Calu3 (cell line): ENCODE results near the gene BTBD1. TPM values are rescaled to one million over a fixed set of nuclear protein-coding genes. Genes with fewer than 3 reads are reported as not detected.

Experiments
- BruUV-seq: library from RNA; stranded (reverse); fragments of 400-500 nt; replicated peaks from 2 replicates; lab custom pipeline; 2021; lab: Mats Ljungman, UMichigan
- CTCF ChIA-PET: fragments of 300-600 bp; sonication (Branson Sonifier 250); formaldehyde crosslinking; loops from one replicate; lab custom pipeline; 2022; ENCODE audit warnings: antibody characterized with exemption; lab: Charles Lee
- DNase-seq: peaks from one replicate; pipeline ENCODE4 v3.0.0; 2022
- H3K27ac Mint-ChIP-seq: one replicate; pipeline ENCODE4 v1.8.0; 2022; ENCODE audit warnings: mixed read lengths; ENCODE audit not compliant: unreplicated experiment
- H3K27me3 Mint-ChIP-seq: one replicate; pipeline ENCODE4 v1.8.0; 2022; ENCODE audit warnings: mixed read lengths; ENCODE audit not compliant: unreplicated experiment
- H3K36me3 Mint-ChIP-seq: one replicate; pipeline ENCODE4 v1.8.0; 2022; ENCODE audit warnings: mild to moderate bottlenecking, moderate library complexity, mixed read lengths; ENCODE audit not compliant: insufficient read depth, unreplicated experiment
- H3K4me1 Mint-ChIP-seq: one replicate; pipeline ENCODE4 v1.8.0; 2022; ENCODE audit warnings: mild to moderate bottlenecking, low read depth, mixed read lengths; ENCODE audit not compliant: unreplicated experiment
- H3K4me3 Mint-ChIP-seq: one replicate; pipeline ENCODE4 v1.8.0; 2022; ENCODE audit warnings: mild to moderate bottlenecking, low read depth, moderate library complexity, mixed read lengths; ENCODE audit not compliant: unreplicated experiment
- H3K9me3 Mint-ChIP-seq: one replicate; pipeline ENCODE4 v1.8.0; 2022; ENCODE audit warnings: low read depth, mixed read lengths; ENCODE audit not compliant: unreplicated experiment
- intact Hi-C: fragments of 100-400 bp; cut with micrococcal nuclease; formaldehyde crosslinking; loops from one replicate; pipeline ENCODE4 v1.10.0; 2022; ENCODE audit not compliant: unreplicated experiment
- total RNA-seq: library from RNA; stranded (reverse); gene quantifications from 2 replicates; pipeline ENCODE4 v1.2.3, GENCODE V29; 2022
- TF ChIP-seq, protein P1 (sequence below): fragments of 200-600 bp; IDR thresholded peaks from one replicate; pipeline ENCODE4 v1.8.0; 2022; ENCODE audit warnings: antibody characterized with exemption; ENCODE audit not compliant: unreplicated experiment

BTBD1 gene
- total RNA-seq, 1 experiment from 2014 or later, result 73.2 TPM

GRCh38 chr15:83062768-83063180, 4.3 kb downstream of the BTBD1 start:
- intact Hi-C loops, result no loop called here
- CTCF ChIA-PET, result interaction anchor here (0.5 to 0.6 kb wide), 2 partner anchors 29 to 582 kb away, joined by 3 read pairs; no protein-coding TSS in a partner anchor
- BruUV-seq, result no TSS peak
- TF ChIP-seq, protein P1, sequence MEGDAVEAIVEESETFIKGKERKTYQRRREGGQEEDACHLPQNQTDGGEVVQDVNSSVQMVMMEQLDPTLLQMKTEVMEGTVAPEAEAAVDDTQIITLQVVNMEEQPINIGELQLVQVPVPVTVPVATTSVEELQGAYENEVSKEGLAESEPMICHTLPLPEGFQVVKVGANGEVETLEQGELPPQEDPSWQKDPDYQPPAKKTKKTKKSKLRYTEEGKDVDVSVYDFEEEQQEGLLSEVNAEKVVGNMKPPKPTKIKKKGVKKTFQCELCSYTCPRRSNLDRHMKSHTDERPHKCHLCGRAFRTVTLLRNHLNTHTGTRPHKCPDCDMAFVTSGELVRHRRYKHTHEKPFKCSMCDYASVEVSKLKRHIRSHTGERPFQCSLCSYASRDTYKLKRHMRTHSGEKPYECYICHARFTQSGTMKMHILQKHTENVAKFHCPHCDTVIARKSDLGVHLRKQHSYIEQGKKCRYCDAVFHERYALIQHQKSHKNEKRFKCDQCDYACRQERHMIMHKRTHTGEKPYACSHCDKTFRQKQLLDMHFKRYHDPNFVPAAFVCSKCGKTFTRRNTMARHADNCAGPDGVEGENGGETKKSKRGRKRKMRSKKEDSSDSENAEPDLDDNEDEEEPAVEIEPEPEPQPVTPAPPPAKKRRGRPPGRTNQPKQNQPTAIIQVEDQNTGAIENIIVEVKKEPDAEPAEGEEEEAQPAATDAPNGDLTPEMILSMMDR, result no peak
- Mint-ChIP-seq H3K9me3 (no peaks in the 10 kb centered on the region), H3K36me3 (peaks cover 33% of the 10 kb centered on the region), H3K27me3 (no peaks in the 10 kb centered on the region), H3K4me1 (peaks cover 6% of the 10 kb centered on the region), H3K27ac (no peak overlapping the region), H3K4me3 (no peak overlapping the region)
- no peak for DNase-seq

DNA sequence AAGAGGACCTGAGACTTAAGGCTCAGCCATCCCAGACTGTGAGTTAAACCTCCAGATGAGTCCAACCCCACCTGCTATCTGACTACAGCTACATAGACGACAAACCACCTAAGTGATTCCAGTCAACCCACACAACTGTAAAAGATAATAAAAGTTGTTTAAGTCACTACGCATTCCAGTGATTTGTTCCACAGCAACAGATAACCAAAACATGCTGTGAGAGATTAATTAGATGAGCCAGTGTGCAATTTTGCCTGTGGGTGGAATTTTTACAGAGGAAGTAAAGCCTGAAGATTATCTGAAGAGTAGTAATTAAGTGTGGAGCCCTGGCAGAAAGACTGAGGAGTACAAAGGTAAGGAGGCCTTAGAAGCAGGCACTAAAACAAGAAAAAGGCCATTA, 5.4 kb downstream of the BTBD1 start:
- intact Hi-C loops, result no loop called here
- BruUV-seq, result no TSS peak
- Mint-ChIP-seq H3K4me3 (no peak overlapping the region), H3K36me3 (peaks cover 25% of the 10 kb centered on the region), H3K27ac (no peak overlapping the region), H3K4me1 (peaks cover 13% of the 10 kb centered on the region), H3K27me3 (no peaks in the 10 kb centered on the region), H3K9me3 (no peaks in the 10 kb centered on the region)
- CTCF ChIA-PET, result no interaction called here
- TF ChIP-seq, protein P1, result no peak
- no peak for DNase-seq

DNA sequence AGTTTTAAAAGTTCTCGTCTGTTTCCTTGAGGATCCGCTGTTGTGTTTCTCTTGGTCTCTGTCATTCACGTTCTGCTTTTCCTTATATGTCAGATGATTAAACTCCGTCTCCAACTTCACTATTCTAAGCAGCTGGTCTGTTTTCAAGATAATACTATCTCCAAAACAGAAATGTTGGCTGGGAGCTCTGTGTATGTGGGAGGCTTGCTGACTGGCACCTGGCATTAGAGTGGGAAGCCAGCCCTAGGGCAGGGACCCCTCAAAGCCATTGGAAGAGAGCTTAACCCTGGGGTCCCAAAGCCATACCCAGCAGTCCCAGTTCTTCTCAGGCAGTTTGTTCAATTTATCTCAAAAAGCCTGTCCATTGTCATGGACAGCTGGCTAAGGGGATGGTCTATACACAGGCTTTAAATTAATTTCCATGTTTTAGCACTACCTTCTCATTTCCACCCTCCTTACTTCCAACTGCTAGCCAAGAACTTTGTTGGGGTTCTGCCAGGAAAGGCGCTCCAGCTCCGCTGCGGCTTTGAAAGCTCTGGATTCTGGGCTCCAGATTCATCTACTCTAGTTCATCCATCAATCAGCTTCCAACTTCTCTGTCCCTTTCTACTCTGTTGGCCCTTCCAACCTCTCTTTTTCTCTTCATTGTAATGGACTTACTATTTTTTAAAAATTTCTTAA, 9.2 kb downstream of the BTBD1 start:
- Mint-ChIP-seq H3K4me3 (no peak overlapping the region), H3K4me1 (peaks cover 13% of the 10 kb centered on the region), H3K27me3 (no peaks in the 10 kb centered on the region), H3K27ac (no peak overlapping the region), H3K36me3 (peaks cover 34% of the 10 kb centered on the region), H3K9me3 (no peaks in the 10 kb centered on the region)
- intact Hi-C loops, result no loop called here
- no peak for DNase-seq
- CTCF ChIA-PET, result no interaction called here
- no TSS peak for BruUV-seq
- TF ChIP-seq, protein P1, result no peak

DNA sequence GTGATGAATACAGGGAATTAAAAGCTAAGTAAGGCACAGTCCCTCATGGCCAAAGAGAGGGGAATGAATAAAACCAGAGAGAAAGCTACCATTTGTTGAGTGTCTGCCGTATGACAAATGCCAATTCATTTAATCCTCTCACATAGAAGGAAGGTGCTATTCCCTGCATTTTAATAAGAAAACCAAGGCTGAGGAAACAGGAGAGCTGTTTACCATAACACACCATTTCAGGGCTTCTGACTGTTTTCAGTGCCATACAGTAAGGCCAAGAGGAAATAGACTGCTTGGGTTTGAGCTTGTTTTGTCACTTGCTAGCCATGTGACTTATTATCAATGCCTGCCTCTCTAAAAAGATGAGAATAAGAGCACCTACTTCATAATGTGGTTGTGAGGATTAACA, 10.1 kb downstream of the BTBD1 start:
- no peak overlapping the region for H3K27ac Mint-ChIP-seq
- intact Hi-C loops, result no loop called here
- no peaks in the 10 kb centered on the region for H3K27me3 Mint-ChIP-seq
- BruUV-seq, result no TSS peak
- no peak overlapping the region for H3K4me3 Mint-ChIP-seq
- peaks cover 13% of the 10 kb centered on the region for H3K4me1 Mint-ChIP-seq
- no peak for DNase-seq
- H3K9me3 Mint-ChIP-seq, result no peaks in the 10 kb centered on the region
- TF ChIP-seq, protein P1, result no peak
- CTCF ChIA-PET, result no interaction called here
- H3K36me3 Mint-ChIP-seq, result peaks cover 35% of the 10 kb centered on the region
